Esophagus muscularis mucosa (tissue), 3 donors: ENCODE data around the gene GALT.

Experiments used
- POLR2A ChIP-seq: fragments of 450-650 bp; IDR thresholded peaks from one replicate; pipeline ENCODE4 v1.6.1; 2017; ENCODE audit warnings: antibody characterized with exemption, moderate library complexity, mild to moderate bottlenecking, low read depth
- POLR2AphosphoS5 ChIP-seq, 2 donors: sonication (generic); formaldehyde crosslinking; IDR thresholded peaks; one replicate each; pipeline ENCODE4 v1.6.1; 2017; ENCODE audit warnings: antibody characterized with exemption in 2 of 2
- TF ChIP-seq, protein P1 (sequence below), 3 experiments: fragments of 200-600 bp in 2 of 3; fragments of 450-650 bp in 1 of 3; sonication (generic) in 2 of 3; IDR thresholded peaks; one replicate each; pipeline ENCODE4 v1.5.1; 2017 to 2019; ENCODE audit warnings: antibody characterized with exemption in 3 of 3, mild to moderate bottlenecking in 2 of 3, moderate library complexity in 1 of 3

DNA sequence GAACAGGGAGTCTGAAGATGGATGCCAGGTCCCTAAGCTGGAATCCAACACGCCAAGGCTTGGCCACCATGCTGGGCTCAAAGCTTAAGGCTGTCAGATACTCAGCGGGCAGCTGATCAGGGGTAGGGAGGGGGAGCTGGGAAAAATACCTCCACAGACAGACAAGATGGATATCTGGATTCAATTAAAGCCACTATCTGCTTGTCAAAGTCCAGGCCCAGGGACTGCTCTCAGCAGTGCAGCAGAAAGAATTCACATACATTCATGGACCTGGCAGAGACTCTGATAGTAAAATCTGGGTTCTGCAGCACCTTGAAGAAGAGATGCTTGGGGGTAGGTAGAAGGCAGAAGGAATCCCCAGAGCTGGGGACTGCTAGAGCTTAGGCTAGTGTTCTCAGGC lies 31.3 kb upstream of the GALT start:
- TF ChIP-seq, protein P1, sequence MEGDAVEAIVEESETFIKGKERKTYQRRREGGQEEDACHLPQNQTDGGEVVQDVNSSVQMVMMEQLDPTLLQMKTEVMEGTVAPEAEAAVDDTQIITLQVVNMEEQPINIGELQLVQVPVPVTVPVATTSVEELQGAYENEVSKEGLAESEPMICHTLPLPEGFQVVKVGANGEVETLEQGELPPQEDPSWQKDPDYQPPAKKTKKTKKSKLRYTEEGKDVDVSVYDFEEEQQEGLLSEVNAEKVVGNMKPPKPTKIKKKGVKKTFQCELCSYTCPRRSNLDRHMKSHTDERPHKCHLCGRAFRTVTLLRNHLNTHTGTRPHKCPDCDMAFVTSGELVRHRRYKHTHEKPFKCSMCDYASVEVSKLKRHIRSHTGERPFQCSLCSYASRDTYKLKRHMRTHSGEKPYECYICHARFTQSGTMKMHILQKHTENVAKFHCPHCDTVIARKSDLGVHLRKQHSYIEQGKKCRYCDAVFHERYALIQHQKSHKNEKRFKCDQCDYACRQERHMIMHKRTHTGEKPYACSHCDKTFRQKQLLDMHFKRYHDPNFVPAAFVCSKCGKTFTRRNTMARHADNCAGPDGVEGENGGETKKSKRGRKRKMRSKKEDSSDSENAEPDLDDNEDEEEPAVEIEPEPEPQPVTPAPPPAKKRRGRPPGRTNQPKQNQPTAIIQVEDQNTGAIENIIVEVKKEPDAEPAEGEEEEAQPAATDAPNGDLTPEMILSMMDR (IDR thresholded peaks at IDR 0.05): no peak
- TF ChIP-seq POLR2A (no peak), POLR2AphosphoS5 (IDR thresholded peaks at IDR 0.05) (no peak)
